Mucosa of rectum (tissue), 2 donors: Measurements from ENCODE around the gene OR10AD1.
"Not testable (repeated sequence)": the region's sequence is repeated elsewhere in the genome, so short reads cannot be mapped to it uniquely, and the experiment has no call there.

Experiments
- H3K27ac ChIP-seq, 2 donors: one replicate each; pipeline ENCODE4 v1.7.0; 2013; ENCODE audit warnings: inconsistent platforms in 2 of 2, low read depth in 2 of 2, low read length in 2 of 2
- H3K27me3 ChIP-seq, 2 donors: one replicate each; pipeline ENCODE4 v1.7.0; 2013; ENCODE audit warnings: low read length in 2 of 2; ENCODE audit not compliant: control insufficient read depth in 2 of 2, insufficient read depth in 2 of 2
- H3K36me3 ChIP-seq, 2 donors: one replicate each; pipeline ENCODE4 v1.7.0; 2013; ENCODE audit warnings: low read length in 2 of 2; ENCODE audit not compliant: control insufficient read depth in 2 of 2, insufficient read depth in 2 of 2
- H3K4me1 ChIP-seq, 2 donors: one replicate each; pipeline ENCODE4 v1.7.0; 2013; ENCODE audit warnings: low read length in 2 of 2, mild to moderate bottlenecking in 1 of 2; ENCODE audit not compliant: control insufficient read depth in 2 of 2, insufficient read depth in 2 of 2
- H3K4me3 ChIP-seq, 2 donors: one replicate each; pipeline ENCODE4 v1.7.0; 2013; ENCODE audit warnings: low read length in 2 of 2
- H3K9ac ChIP-seq, 2 donors: one replicate each; pipeline ENCODE4 v1.7.0; 2013; ENCODE audit warnings: low read length in 2 of 2, low read depth in 1 of 2, mild to moderate bottlenecking in 1 of 2
- H3K9me3 ChIP-seq, 2 donors: one replicate each; pipeline ENCODE4 v1.7.0; 2013; ENCODE audit warnings: low read length in 2 of 2; ENCODE audit not compliant: control insufficient read depth in 2 of 2
- donor health status: healthy.
- donor health status: Normal muscosa, but diverticular disease.

The OR10AD1 gene

GRCh38 chr12:48163150-48163747 is 39.8 kb downstream of the OR10AD1 start:
- H3K4me3 ChIP-seq, result no peak overlapping the region
- H3K9ac ChIP-seq, result no peak overlapping the region
- no peaks in the 10 kb centered on the region for H3K27me3 ChIP-seq
- H3K4me1 ChIP-seq, result no peaks in the 10 kb centered on the region
- H3K36me3 ChIP-seq, result no peaks in the 10 kb centered on the region
- no peak overlapping the region for H3K27ac ChIP-seq
- no peaks in the 10 kb centered on the region for H3K9me3 ChIP-seq

DNA sequence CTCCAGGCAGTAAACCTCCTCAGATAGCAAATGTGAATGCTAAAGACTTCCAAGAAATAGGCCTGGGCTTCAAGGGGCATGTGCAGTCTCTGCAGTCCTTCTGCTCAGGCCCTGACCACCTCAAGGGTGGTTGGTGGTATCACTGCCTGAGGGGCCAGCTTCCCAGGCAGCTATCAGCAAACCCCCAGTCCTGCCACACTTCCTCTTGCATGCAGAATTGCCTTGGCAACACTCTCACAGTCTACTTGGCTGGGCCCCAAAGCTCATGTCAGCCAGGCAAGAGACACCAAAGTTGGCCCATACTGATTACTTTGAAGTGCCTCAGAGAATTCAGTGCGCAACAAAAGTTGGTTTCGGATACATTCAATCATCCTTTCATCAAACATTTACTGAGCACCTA is 42.3 kb downstream of the OR10AD1 start:
- Histone ChIP-seq H3K9ac (no peak overlapping the region), H3K36me3 (no peaks in the 10 kb centered on the region), H3K9me3 (no peaks in the 10 kb centered on the region), H3K27ac (no peak overlapping the region), H3K4me1 (peaks cover 5 to 10% of the 10 kb centered on the region in 2 donors), H3K27me3 (no peaks in the 10 kb centered on the region), H3K4me3 (no peak overlapping the region)

GRCh38 chr12:48160046-48160445 is 43.0 kb downstream of the OR10AD1 start:
- no peaks in the 10 kb centered on the region for H3K36me3 ChIP-seq
- H3K4me1 ChIP-seq, result peaks cover 5 to 10% of the 10 kb centered on the region in 2 donors
- H3K9ac ChIP-seq, result no peak overlapping the region
- H3K27me3 ChIP-seq, result no peaks in the 10 kb centered on the region
- no peaks in the 10 kb centered on the region for H3K9me3 ChIP-seq
- H3K27ac ChIP-seq, result no peak overlapping the region
- no peak overlapping the region for H3K4me3 ChIP-seq

DNA sequence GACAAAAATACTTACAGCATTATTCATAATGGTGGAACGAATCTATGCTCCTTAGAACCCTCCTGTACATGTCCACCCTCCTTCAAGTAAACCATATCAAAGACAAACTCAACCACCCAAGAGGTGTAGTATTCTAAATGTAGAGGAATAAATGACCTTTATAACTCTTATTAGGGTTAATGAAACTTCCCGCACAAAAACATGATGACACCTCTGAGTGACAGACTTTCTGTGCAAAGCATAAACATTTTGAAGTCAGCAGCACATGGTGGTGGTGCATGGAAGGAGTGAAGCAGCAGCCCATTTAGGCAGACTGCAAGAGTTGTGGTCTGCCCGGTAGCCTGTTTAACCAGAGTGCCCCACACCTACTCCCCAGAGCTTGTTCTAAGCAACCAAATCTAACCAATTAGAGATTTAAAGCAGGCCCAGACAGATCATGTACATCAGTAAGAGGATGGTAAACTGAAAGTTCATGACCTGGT is 45.2 kb downstream of the OR10AD1 start:
- peaks cover 5 to 10% of the 10 kb centered on the region in 2 donors for H3K4me1 ChIP-seq
- H3K9ac ChIP-seq, result peak overlapping the region; percentile 93 to 97
- no peaks in the 10 kb centered on the region for H3K9me3 ChIP-seq
- H3K27ac ChIP-seq, result peak overlapping the region; percentile 83 to 94
- H3K27me3 ChIP-seq, result no peaks in the 10 kb centered on the region
- peaks cover 4 to 5% of the 10 kb centered on the region in 2 donors for H3K36me3 ChIP-seq
- peak overlapping the region; percentile 94 for H3K4me3 ChIP-seq

DNA sequence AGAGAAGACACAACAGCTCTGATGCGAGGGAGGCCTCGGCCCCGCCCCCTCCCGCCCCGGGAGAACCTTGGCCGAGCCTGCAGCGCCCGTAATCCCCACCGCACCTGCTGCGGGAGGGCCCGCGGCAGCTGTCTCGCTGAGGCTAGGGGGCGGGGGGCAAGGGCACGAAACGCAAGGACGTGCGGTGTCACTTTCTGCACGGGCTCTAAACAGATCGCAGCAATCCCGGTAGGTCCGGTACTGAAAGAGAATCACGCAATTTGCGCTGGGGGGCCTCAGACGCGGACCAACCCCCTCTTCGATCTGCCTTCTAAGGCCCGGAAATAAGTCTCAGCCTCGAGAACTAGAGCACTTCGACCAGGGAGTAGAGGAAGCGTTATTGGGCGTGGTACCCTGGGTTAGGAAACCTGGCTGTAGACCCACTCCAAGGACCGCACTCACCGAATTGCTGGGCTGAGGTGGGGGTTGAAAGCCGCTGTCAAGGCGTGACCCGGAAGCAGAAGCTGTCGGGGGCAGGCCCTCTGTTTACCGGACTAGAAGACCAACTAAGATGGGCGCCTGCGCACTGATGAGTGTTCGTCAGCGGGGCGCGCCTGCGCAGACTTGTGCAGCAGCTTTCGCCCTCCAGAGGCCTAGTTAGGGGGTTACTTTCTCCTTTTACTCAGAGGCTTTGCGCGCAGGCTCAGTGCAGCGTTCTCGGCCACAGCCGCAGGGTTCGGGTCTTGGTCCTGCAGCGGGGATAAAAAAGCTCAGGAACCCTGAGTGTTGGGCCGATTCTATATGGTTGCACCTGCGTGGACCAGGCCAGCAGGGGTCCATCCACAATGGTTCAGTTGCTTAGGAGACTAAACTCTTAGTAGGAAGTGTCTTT is 45.8 kb downstream of the OR10AD1 start, which contains the start of gene ASB8:
Gene ASB8, minus strand, starts transcription at position 498 of the 871 bp plus-strand sequence. CDS start 4,019 bp downstream, outside the sequence.
- peak within 1 kb of the TSS; percentile 93 to 97 for H3K9ac ChIP-seq

DNA sequence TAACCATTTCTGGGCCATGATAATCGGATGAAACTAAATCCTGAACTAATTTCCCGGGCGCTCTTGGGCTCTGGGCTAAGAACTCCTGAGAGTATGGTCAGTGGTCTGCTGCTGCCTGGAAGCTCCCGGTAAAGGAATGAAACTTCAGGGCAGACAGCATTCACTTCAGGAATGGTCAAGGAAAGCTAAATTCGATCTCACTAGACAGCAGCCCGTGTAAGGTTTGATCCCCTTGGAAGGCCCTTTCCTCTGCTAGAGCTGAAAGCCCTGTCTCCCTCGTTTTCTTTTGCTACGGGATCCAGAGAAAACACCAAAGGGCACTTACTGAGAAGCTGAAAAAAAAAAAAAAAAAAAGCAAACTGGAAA is 46.5 kb downstream of the OR10AD1 start:
- Histone ChIP-seq H3K27ac (peak overlapping the region in 1 of 2 donors; percentile 94), H3K4me3 (peak overlapping the region; percentile 94), H3K9ac (peak overlapping the region; percentile 93 to 97), H3K4me1 (peaks cover 5 to 10% of the 10 kb centered on the region in 2 donors), H3K9me3 (no peaks in the 10 kb centered on the region), H3K27me3 (no peaks in the 10 kb centered on the region), H3K36me3 (peaks cover 5 to 16% of the 10 kb centered on the region in 2 donors)

More for the DNA sequence above, 45.8 kb downstream of the OR10AD1 start, which contains the start of gene ASB8:
- Histone ChIP-seq H3K27me3 (no peaks in the 10 kb centered on the region), H3K36me3 (peaks cover 5 to 12% of the 10 kb centered on the region in 2 donors), H3K27ac (peak within 1 kb of the TSS; percentile 83 to 94), H3K4me1 (peaks cover 5 to 10% of the 10 kb centered on the region in 2 donors), H3K4me3 (peak within 1 kb of the TSS; percentile 94), H3K9me3 (no peaks in the 10 kb centered on the region)

- H3K27me3 ChIP-seq, H3K9me3 ChIP-seq, H3K4me3 ChIP-seq, H3K4me1 ChIP-seq, H3K27ac ChIP-seq, H3K9ac ChIP-seq: not testable (repeated sequence)
- peaks cover 12 to 24% of the 10 kb centered on the region in 2 donors for H3K36me3 ChIP-seq
These were observed 47.3 kb downstream of the OR10AD1 start for GRCh38 chr12:48155786-48156185.
